HUES64 (cell line): Measurements from ENCODE around the gene CPLX3.
A peak's percentile ranks its signal among the peaks of the same experiment; 100 is the strongest.

Experiments used
- H3K27ac ChIP-seq: 2 replicates; pipeline ENCODE4 v1.7.0; 2013; ENCODE audit warnings: low read depth, low read length, inconsistent platforms
- H3K27me3 ChIP-seq: 2 replicates; pipeline ENCODE4 v1.6.1; 2013; ENCODE audit warnings: mild to moderate bottlenecking, low read length; ENCODE audit not compliant: insufficient read depth
- H3K36me3 ChIP-seq: 2 replicates; pipeline ENCODE4 v1.6.1; 2013; ENCODE audit warnings: mild to moderate bottlenecking, low read length; ENCODE audit not compliant: insufficient read depth
- H3K4me1 ChIP-seq: 2 replicates; pipeline ENCODE4 v1.6.1; 2013; ENCODE audit warnings: mild to moderate bottlenecking, low read length, moderate library complexity; ENCODE audit not compliant: insufficient read depth
- H3K4me3 ChIP-seq: 2 replicates; pipeline ENCODE4 v1.5.1; 2013; ENCODE audit warnings: mild to moderate bottlenecking, low read length, moderate library complexity
- H3K9ac ChIP-seq: 2 replicates; pipeline ENCODE4 v1.6.1; 2013; ENCODE audit warnings: mild to moderate bottlenecking, low read depth, low read length
- H3K9me3 ChIP-seq: 2 replicates; pipeline ENCODE4 v1.6.1; 2013; ENCODE audit warnings: low read depth, low read length; ENCODE audit not compliant: insufficient read depth
- WGBS: fragments of 150-250, 120-280 bp; methylation state at CpG from one replicate; pipeline ENCODE4 v1.1.7; 2013; ENCODE audit warnings: missing lambda C conversion rate; 5-methylcytosine and 5-hydroxymethylcytosine counted together

CPLX3 gene

GRCh38 chr15:74839526-74840395, 13.3 kb downstream of the CPLX3 start:
- WGBS, result 86% methylated on average over 31 of the region's 31 CpGs
- H3K27ac ChIP-seq, result no peak overlapping the region
- no peaks in the 10 kb centered on the region for H3K9me3 ChIP-seq
- H3K27me3 ChIP-seq, result no peaks in the 10 kb centered on the region
- H3K36me3 ChIP-seq, result peaks cover 15% of the 10 kb centered on the region; the same call in 1 of the 2 replicates
- H3K4me1 ChIP-seq, result peaks cover 19% of the 10 kb centered on the region; the same call in 1 of the 2 replicates
- no peak overlapping the region for H3K4me3 ChIP-seq
- no peak overlapping the region; the same call in 1 of the 2 replicates for H3K9ac ChIP-seq

- Histone ChIP-seq H3K4me3 (no peak overlapping the region), H3K9ac (no peak overlapping the region), H3K27ac (no peak overlapping the region), H3K9me3 (no peaks in the 10 kb centered on the region), H3K27me3 (no peaks in the 10 kb centered on the region), H3K36me3 (peaks cover 15% of the 10 kb centered on the region; the same call in 1 of the 2 replicates), H3K4me1 (peaks cover 19% of the 10 kb centered on the region; the same call in 1 of the 2 replicates)
- 92% methylated on average over 9 of the region's 9 CpGs for WGBS
Observed at GRCh38 chr15:74840851-74841775, 14.7 kb downstream of the CPLX3 start.

- peaks cover 11% of the 10 kb centered on the region; the same call in 1 of the 2 replicates for H3K36me3 ChIP-seq
- no peak overlapping the region for H3K27ac ChIP-seq
- peaks cover 19% of the 10 kb centered on the region; the same call in 1 of the 2 replicates for H3K4me1 ChIP-seq
- peak overlapping the region; percentile 76 for H3K4me3 ChIP-seq
- no peaks in the 10 kb centered on the region for H3K27me3 ChIP-seq
- 87% methylated on average over 14 of the region's 14 CpGs for WGBS
- no peaks in the 10 kb centered on the region for H3K9me3 ChIP-seq
- H3K9ac ChIP-seq, result peak overlapping the region; percentile 32
Observed at GRCh38 chr15:74841891-74842373, 15.5 kb downstream of the CPLX3 start.

- Histone ChIP-seq H3K36me3 (peaks cover 17% of the 10 kb centered on the region; the same call in 1 of the 2 replicates), H3K27ac (peak within 1 kb of the TSS; percentile 91), H3K27me3 (no peaks in the 10 kb centered on the region), H3K4me1 (peaks cover 19% of the 10 kb centered on the region; the same call in 1 of the 2 replicates), H3K4me3 (peak within 1 kb of the TSS; percentile 76), H3K9ac (peak within 1 kb of the TSS; percentile 97), H3K9me3 (no peaks in the 10 kb centered on the region)
- WGBS, result under 1% methylated on average over 84 of the region's 84 CpGs
Observed at GRCh38 chr15:74842581-74843444, 16.4 kb downstream of the CPLX3 start, which contains the start of gene ULK3. TSS of gene ULK3 (minus strand) at chr15:74843156. CDS start at chr15:74843105, 51 bp downstream.

- 20% methylated on average over 16 of the region's 18 CpGs for WGBS
- peak overlapping the region; percentile 76 for H3K4me3 ChIP-seq
- H3K27me3 ChIP-seq, result no peaks in the 10 kb centered on the region
- peak overlapping the region; percentile 88 for H3K27ac ChIP-seq
- peaks cover 19% of the 10 kb centered on the region; the same call in 1 of the 2 replicates for H3K4me1 ChIP-seq
- H3K36me3 ChIP-seq, result peaks cover 19% of the 10 kb centered on the region
- no peaks in the 10 kb centered on the region for H3K9me3 ChIP-seq
- H3K9ac ChIP-seq, result peak overlapping the region; percentile 97
Observed at GRCh38 chr15:74843445-74843828, 17.0 kb downstream of the CPLX3 start.

GRCh38 chr15:74843891-74844299, 17.5 kb downstream of the CPLX3 start:
- H3K4me1 ChIP-seq, result peaks cover 19% of the 10 kb centered on the region; the same call in 1 of the 2 replicates
- peak overlapping the region; percentile 97 for H3K9ac ChIP-seq
- H3K36me3 ChIP-seq, result peaks cover 23% of the 10 kb centered on the region
- H3K9me3 ChIP-seq, result no peaks in the 10 kb centered on the region
- no peak overlapping the region; the same call in 1 of the 2 replicates for H3K27ac ChIP-seq
- H3K4me3 ChIP-seq, result peak overlapping the region; percentile 76
- WGBS, result 86% methylated on average over 9 of the region's 12 CpGs
- no peaks in the 10 kb centered on the region for H3K27me3 ChIP-seq

- 87% methylated on average over 10 of the region's 12 CpGs for WGBS
Observed at GRCh38 chr15:74844319-74845207, 18.1 kb downstream of the CPLX3 start.

GRCh38 chr15:74845208-74845568, 18.8 kb downstream of the CPLX3 start:
- Histone ChIP-seq H3K36me3 (peaks cover 29% of the 10 kb centered on the region), H3K27ac (no peak overlapping the region), H3K4me3 (no peak overlapping the region), H3K9ac (no peak overlapping the region), H3K27me3 (no peaks in the 10 kb centered on the region), H3K9me3 (no peaks in the 10 kb centered on the region), H3K4me1 (peaks cover 19% of the 10 kb centered on the region; the same call in 1 of the 2 replicates)
- WGBS, result 89% methylated on average over 5 of the region's 5 CpGs

More at GRCh38 chr15:74844319-74845207, 18.1 kb downstream of the CPLX3 start:
- Histone ChIP-seq H3K4me3 (0 out of 2 replicates have a peak overlapping the region, but pooled peaks have one; percentile 14), H3K4me1 (peaks cover 19% of the 10 kb centered on the region; the same call in 1 of the 2 replicates), H3K36me3 (peaks cover 23% of the 10 kb centered on the region), H3K27ac (no peak overlapping the region), H3K27me3 (no peaks in the 10 kb centered on the region), H3K9me3 (no peaks in the 10 kb centered on the region), H3K9ac (peak overlapping the region; percentile 97; the same call in 1 of the 2 replicates)

GRCh38 chr15:74845581-74845980, 19.2 kb downstream of the CPLX3 start:
- WGBS, result 91% methylated on average over 4 of the region's 4 CpGs
- Histone ChIP-seq H3K9ac (no peak overlapping the region), H3K27me3 (no peaks in the 10 kb centered on the region), H3K4me3 (no peak overlapping the region), H3K27ac (no peak overlapping the region), H3K4me1 (peaks cover 19% of the 10 kb centered on the region; the same call in 1 of the 2 replicates), H3K36me3 (peaks cover 30% of the 10 kb centered on the region), H3K9me3 (no peaks in the 10 kb centered on the region)
